T-helper 1 cell treated with Interleukin-12 subunit alpha and Interleukin-12 subunit beta and Interleukin-4 antibody, amounts not matched to agents 30 μg/mL and 1 μg/mL, for 36 hours (primary cell): ENCODE results near the gene JAK1.

Experiments used
- H3K27ac Mint-ChIP-seq: one replicate; pipeline ENCODE4 v1.8.0; 2021; ENCODE audit warnings: mild to moderate bottlenecking, mixed read lengths
- H3K27me3 Mint-ChIP-seq: one replicate; pipeline ENCODE4 v1.8.0; 2021; ENCODE audit warnings: low read depth, mixed read lengths
- H3K36me3 Mint-ChIP-seq: one replicate; pipeline ENCODE4 v1.8.0; 2021; ENCODE audit warnings: low read depth, mixed read lengths
- H3K4me1 Mint-ChIP-seq: one replicate; pipeline ENCODE4 v1.8.0; 2021; ENCODE audit warnings: low read depth, mixed read lengths
- H3K4me3 Mint-ChIP-seq: one replicate; pipeline ENCODE4 v1.8.0; 2021; ENCODE audit warnings: mild to moderate bottlenecking, moderate library complexity, mixed read lengths
- H3K9me3 Mint-ChIP-seq: one replicate; pipeline ENCODE4 v1.8.0; 2021; ENCODE audit warnings: mixed read lengths

JAK1 gene

GRCh38 chr1:64890699-64891447 is 75.5 kb downstream of the JAK1 start:
- no peaks in the 10 kb centered on the region for H3K9me3 Mint-ChIP-seq
- peaks cover 4% of the 10 kb centered on the region for H3K36me3 Mint-ChIP-seq
- H3K4me1 Mint-ChIP-seq: peaks cover 76% of the 10 kb centered on the region
- no peak overlapping the region for H3K4me3 Mint-ChIP-seq
- H3K27ac Mint-ChIP-seq: no peak overlapping the region
- H3K27me3 Mint-ChIP-seq: no peaks in the 10 kb centered on the region

DNA sequence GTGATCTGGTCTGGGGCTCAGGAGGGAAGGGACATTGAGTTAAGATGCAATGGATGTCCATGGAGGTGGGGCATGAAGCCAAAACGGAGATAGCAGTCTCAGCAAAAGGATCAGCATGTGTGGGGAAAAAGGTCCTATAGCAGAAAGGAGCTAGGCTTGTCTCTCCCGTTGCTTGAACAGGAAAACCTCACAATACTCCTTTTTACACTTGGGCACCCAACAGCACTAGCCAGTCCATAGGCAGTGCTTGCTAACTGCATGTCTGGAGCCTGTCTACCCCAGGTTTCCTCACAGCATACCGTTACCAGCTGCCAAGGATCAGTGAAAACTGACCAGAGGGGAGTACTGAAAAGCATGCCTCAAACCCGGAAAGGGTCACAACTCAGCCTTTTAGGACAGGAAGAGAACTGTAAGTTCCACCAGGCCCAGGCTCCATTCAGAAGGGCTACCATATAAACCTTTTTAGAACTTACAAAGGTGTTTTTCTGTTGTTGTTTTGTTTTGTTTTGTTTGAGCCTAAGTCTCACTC is 78.6 kb downstream of the JAK1 start:
- Mint-ChIP-seq H3K4me1 (peaks cover 59% of the 10 kb centered on the region), H3K27me3 (no peaks in the 10 kb centered on the region), H3K36me3 (peaks cover 15% of the 10 kb centered on the region), H3K4me3 (no peak overlapping the region), H3K27ac (no peak overlapping the region), H3K9me3 (no peaks in the 10 kb centered on the region)

- Mint-ChIP-seq H3K4me1 (peaks cover 57% of the 10 kb centered on the region), H3K27ac (no peak overlapping the region), H3K9me3 (no peaks in the 10 kb centered on the region), H3K36me3 (peaks cover 22% of the 10 kb centered on the region), H3K4me3 (no peak overlapping the region), H3K27me3 (no peaks in the 10 kb centered on the region)
These were observed 79.5 kb downstream of the JAK1 start for GRCh38 chr1:64886877-64887276.

- Mint-ChIP-seq H3K27ac (no peak overlapping the region), H3K36me3 (peaks cover 29% of the 10 kb centered on the region), H3K4me1 (peaks cover 51% of the 10 kb centered on the region), H3K9me3 (no peaks in the 10 kb centered on the region), H3K4me3 (no peak overlapping the region), H3K27me3 (no peaks in the 10 kb centered on the region)
These were observed 80.7 kb downstream of the JAK1 start for GRCh38 chr1:64885648-64886047.

DNA sequence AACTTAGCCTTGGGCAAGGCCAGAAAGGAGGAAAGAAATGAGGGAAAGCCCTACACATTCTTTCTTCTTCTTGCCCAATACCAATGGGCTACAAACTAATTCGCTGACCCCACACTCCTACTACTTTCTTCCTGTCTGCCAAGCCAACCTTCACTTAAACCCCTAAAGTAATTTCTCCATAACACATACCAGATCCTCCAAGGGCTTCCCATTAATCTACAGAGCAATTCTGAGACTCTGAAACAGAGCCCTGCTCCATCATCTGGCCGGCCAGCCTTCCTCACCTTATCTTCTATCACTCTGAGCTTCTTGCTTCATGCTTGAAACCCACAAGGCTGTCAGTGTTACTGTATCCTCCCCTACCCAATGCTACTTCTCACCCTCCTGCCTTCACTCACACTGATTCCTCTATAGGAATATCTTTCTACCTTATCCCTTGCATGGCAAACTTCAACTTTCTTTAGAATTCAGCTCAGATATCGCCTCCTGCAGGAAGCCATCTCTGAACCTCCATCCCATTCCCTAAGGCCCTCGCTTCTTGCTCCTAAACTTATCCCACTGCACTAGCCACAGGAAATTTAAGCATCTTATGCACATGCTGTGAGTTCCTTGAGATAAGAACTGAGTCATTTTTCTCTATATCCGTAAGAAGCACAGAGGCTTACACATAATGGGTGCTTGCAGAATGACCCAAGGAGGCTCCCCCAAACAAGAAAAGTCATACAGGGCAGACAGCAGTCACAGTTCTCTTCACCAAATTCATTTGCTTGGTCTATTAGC is 81.9 kb downstream of the JAK1 start:
- no peaks in the 10 kb centered on the region for H3K27me3 Mint-ChIP-seq
- H3K27ac Mint-ChIP-seq: no peak overlapping the region
- peaks cover 29% of the 10 kb centered on the region for H3K36me3 Mint-ChIP-seq
- H3K4me1 Mint-ChIP-seq: peaks cover 43% of the 10 kb centered on the region
- no peak overlapping the region for H3K4me3 Mint-ChIP-seq
- H3K9me3 Mint-ChIP-seq: no peaks in the 10 kb centered on the region

GRCh38 chr1:64882574-64883255 is 83.6 kb downstream of the JAK1 start:
- Mint-ChIP-seq H3K27ac (no peak overlapping the region), H3K9me3 (no peaks in the 10 kb centered on the region), H3K4me3 (no peak overlapping the region), H3K4me1 (peaks cover 47% of the 10 kb centered on the region), H3K27me3 (no peaks in the 10 kb centered on the region), H3K36me3 (peaks cover 38% of the 10 kb centered on the region)

GRCh38 chr1:64881281-64881680 is 85.1 kb downstream of the JAK1 start:
- Mint-ChIP-seq H3K27ac (no peak overlapping the region), H3K36me3 (peaks cover 42% of the 10 kb centered on the region)

GRCh38 chr1:64880449-64880848 is 85.9 kb downstream of the JAK1 start:
- no peak overlapping the region for H3K4me3 Mint-ChIP-seq
- H3K9me3 Mint-ChIP-seq: no peaks in the 10 kb centered on the region
- peaks cover 48% of the 10 kb centered on the region for H3K36me3 Mint-ChIP-seq
- no peaks in the 10 kb centered on the region for H3K27me3 Mint-ChIP-seq
- peaks cover 59% of the 10 kb centered on the region for H3K4me1 Mint-ChIP-seq
- no peak overlapping the region for H3K27ac Mint-ChIP-seq

More at GRCh38 chr1:64881281-64881680, 85.1 kb downstream of the JAK1 start:
- Mint-ChIP-seq H3K4me3 (no peak overlapping the region), H3K9me3 (no peaks in the 10 kb centered on the region), H3K4me1 (peaks cover 51% of the 10 kb centered on the region), H3K27me3 (no peaks in the 10 kb centered on the region)

- Mint-ChIP-seq H3K36me3 (peaks cover 51% of the 10 kb centered on the region), H3K27ac (no peak overlapping the region), H3K4me3 (no peak overlapping the region), H3K4me1 (peaks cover 57% of the 10 kb centered on the region), H3K27me3 (no peaks in the 10 kb centered on the region), H3K9me3 (no peaks in the 10 kb centered on the region)
These were observed 87.3 kb downstream of the JAK1 start for GRCh38 chr1:64878931-64879611.

DNA sequence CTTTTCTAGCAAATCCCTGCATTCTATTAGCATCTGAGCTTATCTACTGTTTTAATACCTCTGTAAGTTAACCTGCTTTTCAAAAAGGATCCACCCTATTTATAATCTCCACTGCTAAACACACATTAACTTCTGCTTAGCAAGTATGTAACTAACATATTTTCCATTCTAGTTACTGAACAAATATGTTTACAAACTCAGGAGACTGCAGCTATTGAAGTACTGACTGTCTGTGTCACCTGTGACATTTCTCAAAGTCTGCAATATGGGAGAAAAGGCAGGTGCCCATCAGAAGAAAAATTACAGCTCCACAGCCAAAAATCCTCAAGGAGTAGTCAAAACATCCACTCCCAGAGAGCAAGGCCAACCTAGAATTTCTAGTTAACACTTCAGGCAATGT is 88.3 kb downstream of the JAK1 start:
- no peak overlapping the region for H3K4me3 Mint-ChIP-seq
- peaks cover 56% of the 10 kb centered on the region for H3K36me3 Mint-ChIP-seq
- H3K27me3 Mint-ChIP-seq: no peaks in the 10 kb centered on the region
- H3K4me1 Mint-ChIP-seq: peaks cover 60% of the 10 kb centered on the region
- H3K27ac Mint-ChIP-seq: peak overlapping the region; percentile 58
- no peaks in the 10 kb centered on the region for H3K9me3 Mint-ChIP-seq

GRCh38 chr1:64877598-64877997 is 88.8 kb downstream of the JAK1 start:
- H3K4me3 Mint-ChIP-seq: peak overlapping the region; percentile 52
- H3K36me3 Mint-ChIP-seq: peaks cover 57% of the 10 kb centered on the region
- H3K27ac Mint-ChIP-seq: peak overlapping the region; percentile 58
- H3K9me3 Mint-ChIP-seq: no peaks in the 10 kb centered on the region
- H3K4me1 Mint-ChIP-seq: peaks cover 58% of the 10 kb centered on the region
- H3K27me3 Mint-ChIP-seq: no peaks in the 10 kb centered on the region

DNA sequence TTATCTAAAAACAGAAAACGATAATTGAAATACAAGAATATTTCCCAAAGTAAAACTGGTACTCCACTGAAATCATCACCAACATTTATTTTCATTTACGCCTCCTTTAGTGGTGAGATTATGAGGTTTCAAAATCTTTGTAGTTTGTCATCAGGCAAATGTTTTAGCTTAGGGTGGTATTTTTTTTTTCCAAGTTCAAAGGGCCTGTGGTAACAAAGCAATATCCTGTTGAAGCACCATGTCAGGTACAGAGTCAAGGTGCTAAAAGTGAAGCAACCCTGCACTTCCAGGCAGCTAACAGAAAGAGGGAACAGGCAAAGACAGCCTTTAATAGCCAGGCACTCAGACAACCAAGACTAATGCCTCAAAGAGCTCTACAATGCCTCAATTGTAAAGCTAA is 89.2 kb downstream of the JAK1 start:
- no peaks in the 10 kb centered on the region for H3K27me3 Mint-ChIP-seq
- peaks cover 60% of the 10 kb centered on the region for H3K4me1 Mint-ChIP-seq
- H3K27ac Mint-ChIP-seq: peak overlapping the region; percentile 58
- peak overlapping the region; percentile 52 for H3K4me3 Mint-ChIP-seq
- peaks cover 59% of the 10 kb centered on the region for H3K36me3 Mint-ChIP-seq
- no peaks in the 10 kb centered on the region for H3K9me3 Mint-ChIP-seq

GRCh38 chr1:64875606-64876005 is 90.7 kb downstream of the JAK1 start:
- Mint-ChIP-seq H3K9me3 (no peaks in the 10 kb centered on the region), H3K27me3 (no peaks in the 10 kb centered on the region), H3K4me1 (peaks cover 61% of the 10 kb centered on the region), H3K27ac (peak overlapping the region; percentile 62), H3K4me3 (peak overlapping the region; percentile 28), H3K36me3 (peaks cover 63% of the 10 kb centered on the region)

GRCh38 chr1:64875101-64875500 is 91.2 kb downstream of the JAK1 start:
- Mint-ChIP-seq H3K27me3 (no peaks in the 10 kb centered on the region), H3K4me3 (no peak overlapping the region), H3K36me3 (peaks cover 65% of the 10 kb centered on the region), H3K4me1 (peaks cover 60% of the 10 kb centered on the region), H3K27ac (peak overlapping the region; percentile 13), H3K9me3 (no peaks in the 10 kb centered on the region)
